OCI-LY1 (cell line): ENCODE measurements around the gene MAP3K6.

Source experiments
- H2AFZ ChIP-seq: fragments of 200-600 bp; sonication (generic), shearing (Covaris generic); 2 replicates; pipeline ENCODE4 v1.6.0; 2014; ENCODE audit warnings: antibody characterized with exemption, mild to moderate bottlenecking, low read length
- H3F3A ChIP-seq: fragments of 200-600 bp; sonication (generic), shearing (Covaris generic); 2 replicates; pipeline ENCODE4 v1.6.0; 2014; ENCODE audit warnings: mild to moderate bottlenecking, antibody characterized with exemption, low read length, moderate library complexity; ENCODE audit not compliant: insufficient read depth
- H3K27ac ChIP-seq: fragments of 200-600 bp; sonication (generic); 2 replicates; pipeline ENCODE4 v1.5.1; 2014; ENCODE audit warnings: low read length, mixed run types, mild to moderate bottlenecking, low read depth; ENCODE audit not compliant: poor library complexity, severe bottlenecking
- H3K27me3 ChIP-seq: fragments of 200-600 bp; sonication (generic); 2 replicates; pipeline ENCODE4 v1.6.0; 2014; ENCODE audit warnings: antibody characterized with exemption, mild to moderate bottlenecking, low read length, moderate library complexity; ENCODE audit not compliant: insufficient read depth
- H3K36me3 ChIP-seq: fragments of 200-600 bp; sonication (generic); 2 replicates; pipeline ENCODE4 v1.6.1; 2014; ENCODE audit warnings: mild to moderate bottlenecking, antibody characterized with exemption, low read length, moderate library complexity, mixed read lengths; ENCODE audit not compliant: insufficient read depth
- H3K4me1 ChIP-seq: fragments of 200-600 bp; sonication (generic); 2 replicates; pipeline ENCODE4 v1.5.1; 2014; ENCODE audit warnings: mild to moderate bottlenecking, low read length, moderate library complexity; ENCODE audit not compliant: insufficient read depth, severe bottlenecking
- H3K4me2 ChIP-seq: fragments of 200-600 bp; sonication (generic), shearing (Covaris generic); 2 replicates; pipeline ENCODE4 v1.6.1; 2014; ENCODE audit warnings: low read length
- H3K4me3 ChIP-seq: fragments of 200-600 bp; sonication (generic); 2 replicates; pipeline ENCODE4 v1.5.1; 2014; ENCODE audit warnings: low read length, low read depth, mild to moderate bottlenecking, mixed read lengths; ENCODE audit not compliant: poor library complexity, severe bottlenecking
- H3K79me2 ChIP-seq: fragments of 200-600 bp; shearing (Covaris generic); 2 replicates; pipeline ENCODE4 v1.6.1; 2016; ENCODE audit warnings: mixed run types, low read length, mixed read lengths; ENCODE audit not compliant: insufficient read depth
- H3K9ac ChIP-seq: fragments of 200-600 bp; sonication (generic), shearing (Covaris generic); 2 replicates; pipeline ENCODE4 v1.6.1; 2014; ENCODE audit warnings: mild to moderate bottlenecking, low read length, mixed read lengths
- H3K9me2 ChIP-seq: fragments of 200-600 bp; sonication (generic), shearing (Covaris generic); 2 replicates; pipeline ENCODE4 v1.6.1; 2014; ENCODE audit warnings: low read depth, mild to moderate bottlenecking, low read length, mixed read lengths
- H3K9me3 ChIP-seq: fragments of 200-600 bp; shearing (Covaris generic); 2 replicates; pipeline ENCODE4 v1.6.1; 2014; ENCODE audit warnings: low read length, mixed read lengths
- H4K20me1 ChIP-seq: fragments of 200-600 bp; sonication (generic), shearing (Covaris generic); 2 replicates; pipeline ENCODE4 v1.6.0; 2016; ENCODE audit warnings: mild to moderate bottlenecking, low read length; ENCODE audit not compliant: insufficient read depth
- CTCF ChIP-seq: fragments of 200-600 bp; sonication (generic), shearing (Covaris generic); IDR thresholded peaks from 2 replicates; pipeline ENCODE4 v1.5.1; 2017; ENCODE audit warnings: mild to moderate bottlenecking, antibody characterized with exemption, low read length, moderate library complexity, mixed read lengths
- EZH2 ChIP-seq: fragments of 200-600 bp; sonication (generic), shearing (Covaris generic); IDR thresholded peaks from 2 replicates; pipeline ENCODE4 v1.8.0; 2017; ENCODE audit warnings: borderline replicate concordance, mixed run types, mild to moderate bottlenecking, antibody characterized with exemption, low read length, moderate library complexity, mixed read lengths

MAP3K6 gene

GRCh38 chr1:27412502-27412901 lies 45.7 kb upstream of the MAP3K6 start:
- Histone ChIP-seq H4K20me1 (no peaks in the 10 kb centered on the region), H3K4me2 (no peak overlapping the region), H3K4me1 (peaks cover 18% of the 10 kb centered on the region), H2AFZ (no peak overlapping the region), H3K4me3 (no peak overlapping the region), H3K79me2 (no peaks in the 10 kb centered on the region), H3K36me3 (peaks cover 96% of the 10 kb centered on the region), H3K9me2 (no peaks in the 10 kb centered on the region), H3K9me3 (no peaks in the 10 kb centered on the region), H3K27ac (no peak overlapping the region), H3F3A (no peaks in the 10 kb centered on the region; the same call in 1 of the 2 replicates), H3K27me3 (no peaks in the 10 kb centered on the region), H3K9ac (no peak overlapping the region)
- TF ChIP-seq CTCF (no peak), EZH2 (no peak)

GRCh38 chr1:27410709-27411108 lies 43.9 kb upstream of the MAP3K6 start:
- Histone ChIP-seq H3K9me3 (no peaks in the 10 kb centered on the region), H3K4me1 (peaks cover 27% of the 10 kb centered on the region), H2AFZ (no peak overlapping the region), H3F3A (no peaks in the 10 kb centered on the region; the same call in 1 of the 2 replicates), H3K4me3 (no peak overlapping the region), H3K27me3 (no peaks in the 10 kb centered on the region), H4K20me1 (no peaks in the 10 kb centered on the region), H3K4me2 (no peak overlapping the region), H3K79me2 (no peaks in the 10 kb centered on the region), H3K27ac (no peak overlapping the region), H3K36me3 (peaks cover 92% of the 10 kb centered on the region), H3K9ac (no peak overlapping the region), H3K9me2 (no peaks in the 10 kb centered on the region)
- TF ChIP-seq EZH2 (no peak), CTCF (no peak)

GRCh38 chr1:27409669-27410068 lies 42.9 kb upstream of the MAP3K6 start:
- TF ChIP-seq EZH2, result no peak
- TF ChIP-seq CTCF, result no peak
- no peak overlapping the region for H2AFZ ChIP-seq
- H3K4me2 ChIP-seq, result no peak overlapping the region
- peaks cover 88% of the 10 kb centered on the region for H3K36me3 ChIP-seq
- no peak overlapping the region for H3K4me3 ChIP-seq
- H3K27me3 ChIP-seq, result no peaks in the 10 kb centered on the region
- H3K9ac ChIP-seq, result no peak overlapping the region
- no peaks in the 10 kb centered on the region for H3K9me3 ChIP-seq
- H3K9me2 ChIP-seq, result no peaks in the 10 kb centered on the region
- H3K79me2 ChIP-seq, result no peaks in the 10 kb centered on the region
- H3F3A ChIP-seq, result no peaks in the 10 kb centered on the region; the same call in 1 of the 2 replicates
- H3K4me1 ChIP-seq, result peaks cover 37% of the 10 kb centered on the region
- no peak overlapping the region for H3K27ac ChIP-seq
- no peaks in the 10 kb centered on the region for H4K20me1 ChIP-seq
